ENCODE measurements around the gene USP21. TPM values are rescaled to one million over a fixed set of nuclear protein-coding genes. Genes with fewer than 3 reads are reported as not detected.

The USP21 gene
- polyA plus RNA-seq, 2 of the 4 experiments (the other 2 are of a cell fraction): 22.6 to 23.6 TPM

- ChIA-PET POLR2A (no interaction called here), CTCF (interaction anchor here (0.9 kb wide), 1 partner anchor 9 kb away, joined by 3 read pairs; no protein-coding TSS in a partner anchor)
- WGBS (ENCODE audit: missing lambda C conversion rate): 97% methylated on average over 18 of the region's 22 CpGs
- H3K27ac ChIP-seq: no peak overlapping the region
- no peak for FAIRE-seq
- peak overlapping the region; percentile 87 for H3K4me2 ChIP-seq
- no peak overlapping the region for H3K4me3 ChIP-seq
- TF ChIP-seq HOXB13 (CRISPR knock-in tag; IDR thresholded peaks at IDR 0.05; ENCODE audit: low read depth) (no peak), HOXB5 (CRISPR knock-in tag; IDR thresholded peaks at IDR 0.05) (no peak), BHLHE40 (IDR thresholded peaks at IDR 0.05; ENCODE audit: low read depth, low read length) (no peak), KDM1A (IDR thresholded peaks at IDR 0.05; ENCODE audit: low read depth) (no peak), HES2 (IDR thresholded peaks at IDR 0.05) (no peak), ESRRA (IDR thresholded peaks at IDR 0.05; ENCODE audit: borderline replicate concordance, low read length) (no peak), SMC3 (IDR thresholded peaks at IDR 0.05) (no peak), RAD21 (conservative IDR thresholded peaks at IDR 0.05 in 1 of 2, IDR thresholded peaks at IDR 0.05 in 1 of 2) (no peak), POLR2AphosphoS2 (conservative IDR thresholded peaks at IDR 0.05; ENCODE audit: low read length) (no peak), PBX3 (IDR thresholded peaks at IDR 0.05) (no peak), GATA3 (IDR thresholded peaks at IDR 0.05; ENCODE audit: borderline replicate concordance) (no peak)
- no peak for DNase-seq (ENCODE audit: low read depth in 1 of 2, low spot score in 1 of 2)
- H3K9me3 ChIP-seq: no peaks in the 10 kb centered on the region
- peaks cover 18% of the 10 kb centered on the region for H3K4me1 ChIP-seq
- ATAC-seq: no peak
Measured at GRCh38 chr1:161160671-161161145, 1.4 kb downstream of the USP21 start.

GRCh38 chr1:161161652-161162051, 2.4 kb downstream of the USP21 start:
- H3K4me1 ChIP-seq: peaks cover 18% of the 10 kb centered on the region
- H3K4me3 ChIP-seq: no peak overlapping the region
- POLR2A ChIA-PET: no interaction called here
- FAIRE-seq: no peak
- no peak overlapping the region for H3K4me2 ChIP-seq
- DNase-seq (ENCODE audit: low read depth in 1 of 2, low spot score in 1 of 2): no peak
- WGBS (ENCODE audit: missing lambda C conversion rate): 84% methylated on average over 4 of the region's 5 CpGs
- ATAC-seq: no peak
- no peaks in the 10 kb centered on the region for H3K9me3 ChIP-seq
- TF ChIP-seq CHD4 (IDR thresholded peaks at IDR 0.05; ENCODE audit: borderline replicate concordance): no peak
- CTCF ChIA-PET: interaction anchor here (0.7 to 0.9 kb wide), 2 partner anchors 16 to 20 kb away, joined by 3 read pairs; no protein-coding TSS in a partner anchor
- H3K27ac ChIP-seq: no peak overlapping the region

GRCh38 chr1:161162052-161162451, 2.8 kb downstream of the USP21 start:
- Histone ChIP-seq H3K4me1 (peaks cover 19% of the 10 kb centered on the region), H3K27ac (no peak overlapping the region), H3K4me3 (no peak overlapping the region), H3K9me3 (no peaks in the 10 kb centered on the region), H3K4me2 (no peak overlapping the region)
- ChIA-PET CTCF (interaction anchor here (0.7 to 0.9 kb wide), 2 partner anchors 16 to 21 kb away, joined by 3 read pairs; no protein-coding TSS in a partner anchor), POLR2A (no interaction called here)
- FAIRE-seq (no peak), ATAC-seq (no peak), DNase-seq (ENCODE audit: low read depth in 1 of 2, low spot score in 1 of 2) (no peak)
- TF ChIP-seq RNF2 (IDR thresholded peaks at IDR 0.05; ENCODE audit: borderline replicate concordance, low read depth) (no peak), CBX2 (IDR thresholded peaks at IDR 0.05; ENCODE audit: borderline replicate concordance, low read depth) (no peak), FOSL2 (IDR thresholded peaks at IDR 0.05) (no peak), FOSL2 (CRISPR knock-in tag; IDR thresholded peaks at IDR 0.05) (no peak), NR3C1 (IDR thresholded peaks at IDR 0.05) (no peak), EHF (CRISPR knock-in tag; IDR thresholded peaks at IDR 0.05) (no peak), POLR2A (IDR thresholded peaks at IDR 0.05; ENCODE audit: low read length) (no peak), ZNF302 (CRISPR knock-in tag; IDR thresholded peaks at IDR 0.05) (no peak), HOXA7 (CRISPR knock-in tag; IDR thresholded peaks at IDR 0.05) (no peak), BCL3 (IDR thresholded peaks at IDR 0.05) (no peak), FOXS1 (CRISPR knock-in tag; IDR thresholded peaks at IDR 0.05) (no peak), JUN (IDR thresholded peaks at IDR 0.05) (no peak), PHF8 (IDR thresholded peaks at IDR 0.05; ENCODE audit: borderline replicate concordance, low read depth) (no peak), FOSB (CRISPR knock-in tag; IDR thresholded peaks at IDR 0.05) (no peak), NPAS2 (CRISPR knock-in tag; IDR thresholded peaks at IDR 0.05; ENCODE audit: borderline replicate concordance) (no peak), MAX (IDR thresholded peaks at IDR 0.05) (no peak), EP300 (IDR thresholded peaks at IDR 0.05) (no peak), HES2 (IDR thresholded peaks at IDR 0.05) (no peak)
- 78% methylated on average over 7 of the region's 7 CpGs for WGBS (ENCODE audit: missing lambda C conversion rate)
